ENCODE results near the gene IL31RA.
A peak's percentile ranks its signal among the peaks of the same experiment; 100 is the strongest.

Gene IL31RA

DNA sequence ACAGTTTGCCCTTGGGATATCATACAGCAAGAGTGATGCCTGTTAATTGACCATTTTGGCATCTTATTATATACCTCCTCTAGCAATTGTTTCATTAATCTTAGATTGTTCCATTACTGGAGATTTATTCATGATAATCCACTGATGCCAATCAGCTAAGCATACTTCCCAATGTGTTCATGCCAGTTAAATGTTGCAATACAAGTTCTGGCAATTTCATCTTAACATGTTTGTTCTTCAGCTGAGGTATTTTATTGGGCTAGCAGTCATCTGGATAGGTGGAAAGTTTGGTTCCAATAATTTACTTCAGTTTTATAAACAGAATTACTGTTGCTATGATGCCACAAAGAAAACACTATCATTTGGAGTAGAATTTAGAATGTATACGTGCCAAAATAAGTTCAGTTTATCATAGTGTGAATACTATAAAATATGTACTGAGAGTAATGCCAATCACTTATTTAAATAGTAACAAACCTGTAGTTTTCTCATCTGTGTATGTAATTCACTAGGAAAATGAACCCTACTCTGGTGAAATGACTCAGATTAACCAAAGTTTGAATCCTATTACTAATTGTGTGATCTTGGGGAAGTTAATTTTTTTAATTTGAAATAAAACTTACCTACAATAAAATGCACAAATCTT is 27.9 kb upstream of the IL31RA start:
- H3K4me3 ChIP-seq (replicated peaks in 1 of 2; ENCODE audit: low read depth in 2 of 2, low read length in 2 of 2), result no peak overlapping the region
- TF ChIP-seq, protein P1, sequence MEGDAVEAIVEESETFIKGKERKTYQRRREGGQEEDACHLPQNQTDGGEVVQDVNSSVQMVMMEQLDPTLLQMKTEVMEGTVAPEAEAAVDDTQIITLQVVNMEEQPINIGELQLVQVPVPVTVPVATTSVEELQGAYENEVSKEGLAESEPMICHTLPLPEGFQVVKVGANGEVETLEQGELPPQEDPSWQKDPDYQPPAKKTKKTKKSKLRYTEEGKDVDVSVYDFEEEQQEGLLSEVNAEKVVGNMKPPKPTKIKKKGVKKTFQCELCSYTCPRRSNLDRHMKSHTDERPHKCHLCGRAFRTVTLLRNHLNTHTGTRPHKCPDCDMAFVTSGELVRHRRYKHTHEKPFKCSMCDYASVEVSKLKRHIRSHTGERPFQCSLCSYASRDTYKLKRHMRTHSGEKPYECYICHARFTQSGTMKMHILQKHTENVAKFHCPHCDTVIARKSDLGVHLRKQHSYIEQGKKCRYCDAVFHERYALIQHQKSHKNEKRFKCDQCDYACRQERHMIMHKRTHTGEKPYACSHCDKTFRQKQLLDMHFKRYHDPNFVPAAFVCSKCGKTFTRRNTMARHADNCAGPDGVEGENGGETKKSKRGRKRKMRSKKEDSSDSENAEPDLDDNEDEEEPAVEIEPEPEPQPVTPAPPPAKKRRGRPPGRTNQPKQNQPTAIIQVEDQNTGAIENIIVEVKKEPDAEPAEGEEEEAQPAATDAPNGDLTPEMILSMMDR (IDR thresholded peaks at IDR 0.05; ENCODE audit: low read depth, low read length), result no peak
- DNase-seq (ENCODE audit: low read depth in 2 of 2), result no peak

DNA sequence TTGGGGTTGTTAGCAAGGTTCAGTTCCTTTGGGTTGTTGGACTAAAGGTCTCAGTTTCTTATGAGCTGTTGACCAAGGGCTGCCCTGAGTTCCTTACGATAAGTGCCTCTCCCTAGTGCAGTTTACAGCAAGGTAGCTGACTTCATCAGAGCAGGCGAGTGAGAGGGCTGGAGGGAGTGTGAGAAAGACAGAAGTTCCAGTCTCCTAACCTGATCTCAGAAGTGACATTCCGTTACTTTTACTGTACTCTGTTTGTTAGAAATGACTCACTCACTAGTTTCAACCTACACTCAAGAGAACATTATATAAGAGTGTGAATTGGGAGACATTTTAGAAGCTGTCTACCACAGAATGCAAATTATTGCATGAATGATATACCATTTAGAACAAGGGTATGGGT is 21.2 kb upstream of the IL31RA start:
- no peak for DNase-seq (ENCODE audit: low read depth in 2 of 2)
- no peak overlapping the region for H3K4me3 ChIP-seq (replicated peaks in 1 of 2; ENCODE audit: low read depth in 2 of 2, low read length in 2 of 2)
- TF ChIP-seq, protein P1 (IDR thresholded peaks at IDR 0.05; ENCODE audit: low read depth, low read length), result no peak

DNA sequence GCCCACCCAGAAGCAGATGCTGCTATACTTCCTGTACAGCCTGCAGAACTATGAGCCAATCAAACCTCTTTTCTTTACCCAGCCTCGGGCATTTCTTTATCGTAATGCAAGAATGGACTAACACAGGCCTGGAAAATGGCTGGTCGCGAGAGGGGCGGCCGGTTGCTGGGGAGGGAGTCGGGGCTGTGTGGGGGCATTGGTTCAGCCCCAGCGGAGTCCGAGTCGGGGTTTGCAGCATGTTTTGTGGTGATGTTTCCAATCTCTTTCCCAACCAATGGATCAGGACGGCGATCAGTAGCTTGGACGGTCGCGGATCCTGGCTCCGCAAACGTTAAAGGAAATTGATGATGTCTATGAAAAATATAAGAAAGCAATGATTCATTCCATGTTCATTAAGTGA is 18.7 kb upstream of the IL31RA start:
- no peak overlapping the region for H3K4me3 ChIP-seq (replicated peaks in 1 of 2; ENCODE audit: low read depth in 2 of 2, low read length in 2 of 2)
- DNase-seq (ENCODE audit: low read depth in 2 of 2), result no peak
- TF ChIP-seq, protein P1 (IDR thresholded peaks at IDR 0.05; ENCODE audit: low read depth, low read length), result no peak

DNA sequence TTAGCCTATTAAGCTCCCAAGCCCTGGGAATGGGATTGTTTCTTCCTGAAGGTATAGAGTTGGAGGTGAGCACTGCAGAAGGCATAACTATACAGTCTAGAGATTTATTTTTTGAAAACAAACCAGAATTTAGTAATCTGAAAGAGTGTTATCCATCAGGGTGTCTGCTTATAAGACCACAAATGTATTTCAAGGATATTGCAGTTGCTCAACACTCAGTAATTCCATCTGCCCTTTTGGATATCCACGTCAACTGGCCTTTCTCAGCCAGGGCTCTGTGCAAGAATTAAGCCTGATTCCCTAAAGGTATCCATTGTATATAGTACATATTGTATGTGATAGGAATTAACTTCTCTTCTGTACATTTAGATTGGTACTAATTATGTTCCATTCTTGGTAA is 15.0 kb upstream of the IL31RA start:
- no peak for DNase-seq (ENCODE audit: low read depth in 2 of 2)
- TF ChIP-seq, protein P1 (IDR thresholded peaks at IDR 0.05; ENCODE audit: low read depth, low read length), result no peak
- no peak overlapping the region for H3K4me3 ChIP-seq (replicated peaks in 1 of 2; ENCODE audit: low read depth in 2 of 2, low read length in 2 of 2)

DNA sequence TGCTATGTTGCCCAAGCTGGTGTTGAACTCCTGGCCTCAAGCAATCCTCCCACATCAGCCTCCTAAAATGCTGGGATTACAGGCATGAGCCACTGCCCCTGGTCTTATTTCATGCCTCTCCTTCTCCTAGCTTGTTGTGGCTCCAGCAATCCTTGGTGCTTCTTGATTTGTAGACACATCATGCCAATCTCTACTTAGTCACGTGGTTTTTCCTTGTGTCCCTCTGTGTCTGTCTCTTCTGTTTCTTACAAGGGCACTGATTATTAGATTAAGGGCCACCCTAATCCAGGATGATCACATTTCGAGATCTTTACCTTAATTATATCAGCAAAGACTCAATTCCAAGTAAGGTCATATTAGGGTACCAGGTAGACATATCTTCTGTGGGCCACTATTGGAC is 9.2 kb upstream of the IL31RA start:
- DNase-seq (ENCODE audit: low read depth in 2 of 2), result no peak
- no peak overlapping the region for H3K4me3 ChIP-seq (replicated peaks in 1 of 2; ENCODE audit: low read depth in 2 of 2, low read length in 2 of 2)
- TF ChIP-seq, protein P1 (IDR thresholded peaks at IDR 0.05; ENCODE audit: low read depth, low read length), result no peak

DNA sequence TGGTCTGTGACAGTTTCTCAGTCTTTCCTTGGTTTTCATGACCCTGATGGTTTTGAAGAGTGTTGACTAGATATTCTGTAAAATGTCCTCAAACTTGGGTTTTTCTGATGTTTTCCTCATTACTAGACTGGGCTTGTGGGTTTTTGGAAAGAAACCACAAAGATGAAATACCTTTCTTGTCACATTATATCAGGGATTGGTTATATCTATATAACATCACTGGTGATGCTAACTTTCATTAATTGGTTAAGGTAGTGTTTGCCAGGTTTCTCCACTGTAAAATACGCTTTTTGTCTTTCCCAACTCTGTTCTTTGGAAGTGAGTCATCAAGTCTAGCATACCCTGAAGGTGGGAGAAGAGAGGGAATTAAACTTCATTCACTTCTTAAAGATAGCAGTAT is 3.3 kb upstream of the IL31RA start:
- no peak overlapping the region for H3K4me3 ChIP-seq (replicated peaks in 1 of 2; ENCODE audit: low read depth in 2 of 2, low read length in 2 of 2)
- TF ChIP-seq, protein P1 (IDR thresholded peaks at IDR 0.05; ENCODE audit: low read depth, low read length), result no peak
- peak in 1 of 2 donors; percentile 35 for DNase-seq (ENCODE audit: low read depth in 2 of 2)

DNA sequence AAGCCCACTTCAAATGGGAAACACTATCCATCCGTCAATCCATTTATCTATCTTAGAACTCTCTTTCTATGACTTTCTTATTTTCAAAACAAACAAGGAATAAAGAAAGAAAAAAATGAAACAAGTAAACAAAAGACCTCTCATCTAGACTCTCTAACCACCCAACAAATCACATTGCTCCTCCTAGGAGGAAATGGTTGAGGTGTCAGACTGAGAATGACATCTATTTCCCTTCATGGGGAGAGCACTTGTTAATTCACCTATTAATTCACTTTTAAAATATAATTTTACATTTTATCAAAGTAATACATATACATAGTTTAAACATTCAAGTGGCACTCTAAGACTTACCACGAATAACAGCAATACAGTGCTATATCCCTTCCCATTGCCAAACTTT is 2.4 kb upstream of the IL31RA start:
- TF ChIP-seq, protein P1 (IDR thresholded peaks at IDR 0.05; ENCODE audit: low read depth, low read length), result no peak
- DNase-seq (ENCODE audit: low read depth in 2 of 2), result no peak
- no peak overlapping the region for H3K4me3 ChIP-seq (replicated peaks in 1 of 2; ENCODE audit: low read depth in 2 of 2, low read length in 2 of 2)
